Measurements from ENCODE around the gene KIAA1217.

The KIAA1217 gene

GRCh38 chr10:24561453-24561852, 352.5 kb downstream of the KIAA1217 start:
- no peak overlapping the region for H3K4me3 ChIP-seq (ENCODE audit: low read depth, low read length)
- in situ Hi-C loops (cut with HindIII; ENCODE audit: low sequenced_read_pairs), result no loop called here
- no peak for TF ChIP-seq CTCF (IDR thresholded peaks at IDR 0.05; ENCODE audit: low read depth, low read length)
- DNase-seq (ENCODE audit: low read depth, low spot score), result peak; percentile 27

GRCh38 chr10:24568042-24568441, 359.1 kb downstream of the KIAA1217 start:
- in situ Hi-C loops (cut with HindIII; ENCODE audit: low sequenced_read_pairs), result no loop called here
- no peak for DNase-seq (ENCODE audit: low read depth, low spot score)
- no peak for TF ChIP-seq CTCF (IDR thresholded peaks at IDR 0.05; ENCODE audit: low read depth, low read length)
- no peak overlapping the region for H3K4me3 ChIP-seq (ENCODE audit: low read depth, low read length)

GRCh38 chr10:24569330-24569796, 360.4 kb downstream of the KIAA1217 start:
- in situ Hi-C loops (cut with HindIII; ENCODE audit: low sequenced_read_pairs), result no loop called here
- DNase-seq (ENCODE audit: low read depth, low spot score), result no peak

GRCh38 chr10:24569828-24570657, 361.1 kb downstream of the KIAA1217 start:
- TF ChIP-seq CTCF (IDR thresholded peaks at IDR 0.05; ENCODE audit: low read depth, low read length), result no peak
- no peak for DNase-seq (ENCODE audit: low read depth, low spot score)
- H3K4me3 ChIP-seq (ENCODE audit: low read depth, low read length), result no peak overlapping the region
- in situ Hi-C loops (cut with HindIII; ENCODE audit: low sequenced_read_pairs), result no loop called here

More at GRCh38 chr10:24569330-24569796, 360.4 kb downstream of the KIAA1217 start:
- TF ChIP-seq CTCF (IDR thresholded peaks at IDR 0.05; ENCODE audit: low read depth, low read length), result no peak
- H3K4me3 ChIP-seq (ENCODE audit: low read depth, low read length), result no peak overlapping the region

- no peak overlapping the region for H3K4me3 ChIP-seq (ENCODE audit: low read depth, low read length)
- DNase-seq (ENCODE audit: low read depth, low spot score), result no peak
- in situ Hi-C loops (cut with HindIII; ENCODE audit: low sequenced_read_pairs), result no loop called here
- TF ChIP-seq CTCF (IDR thresholded peaks at IDR 0.05; ENCODE audit: low read depth, low read length), result no peak
Observed at GRCh38 chr10:24570658-24571426, 361.9 kb downstream of the KIAA1217 start.

- in situ Hi-C loops (cut with HindIII; ENCODE audit: low sequenced_read_pairs), result no loop called here
- TF ChIP-seq CTCF (IDR thresholded peaks at IDR 0.05; ENCODE audit: low read depth, low read length), result no peak
- H3K4me3 ChIP-seq (ENCODE audit: low read depth, low read length), result no peak overlapping the region
- no peak for DNase-seq (ENCODE audit: low read depth, low spot score)
Observed at GRCh38 chr10:24571870-24572450, 363.0 kb downstream of the KIAA1217 start.

All from astrocyte of the spinal cord (primary cell).